A673 (cell line): Measurements from ENCODE around the gene CCDC71. TPM values are rescaled to one million over a fixed set of nuclear protein-coding genes. Genes with fewer than 3 reads are reported as not detected.

Experiments
- Bru-seq: library from RNA; stranded (reverse); fragments of 400-500 nt; gene quantifications from one replicate; lab custom pipeline; 2021; lab: Mats Ljungman, UMichigan
- BruChase-seq, 2 experiments: library from RNA; stranded (reverse); fragments of 400-500 nt; gene quantifications; one replicate each; lab custom pipeline; 2021; lab: Mats Ljungman, UMichigan
- BruUV-seq: library from RNA; stranded (reverse); fragments of 400-500 nt; replicated peaks from 2 replicates; lab custom pipeline; 2021; lab: Mats Ljungman, UMichigan
- CTCF ChIA-PET: fragments of 300-600 bp; sonication (Branson Sonifier 250); formaldehyde crosslinking; loops from one replicate; lab custom pipeline; 2022; ENCODE audit warnings: antibody characterized with exemption; lab: Charles Lee
- POLR2A ChIA-PET: fragments of 300-600 bp; sonication (Branson Sonifier 250); formaldehyde crosslinking; loops from one replicate; lab custom pipeline; 2022; ENCODE audit warnings: antibody characterized with exemption; ENCODE audit not compliant: low non-redundant PET; lab: Charles Lee
- DNase-seq: peaks from one replicate; pipeline ENCODE4 v3.0.0-alpha.2; 2015; ENCODE audit warnings: low spot score
- H3K27ac ChIP-seq: fragments of 200-600 bp; sonication (generic); 2 replicates; pipeline ENCODE4 v1.5.1; 2016; ENCODE audit warnings: mixed run types, low read depth, mild to moderate bottlenecking, mixed read lengths, antibody characterized with exemption, low read length; ENCODE audit not compliant: poor library complexity, severe bottlenecking
- H3K27me3 ChIP-seq: fragments of 200-600 bp; sonication (generic); replicated peaks from 2 replicates; pipeline ENCODE4 v1.6.1; 2017; ENCODE audit warnings: mixed run types, low read depth, mild to moderate bottlenecking, mixed read lengths, antibody characterized with exemption, low read length; ENCODE audit not compliant: insufficient read depth, poor library complexity
- H3K36me3 ChIP-seq: fragments of 200-600 bp; sonication (generic); 2 replicates; pipeline ENCODE4 v1.6.1; 2016; ENCODE audit warnings: mixed run types, mild to moderate bottlenecking, mixed read lengths, antibody characterized with exemption, low read length; ENCODE audit not compliant: insufficient read depth, poor library complexity, severe bottlenecking
- H3K4me1 ChIP-seq: fragments of 200-600 bp; sonication (generic); 2 replicates; pipeline ENCODE4 v1.6.1; 2017; ENCODE audit warnings: mixed run types, mild to moderate bottlenecking, mixed read lengths, antibody characterized with exemption, low read length; ENCODE audit not compliant: insufficient read depth, poor library complexity, severe bottlenecking
- H3K4me3 ChIP-seq: fragments of 200-600 bp; sonication (generic); 2 replicates; pipeline ENCODE4 v1.5.1; 2016; ENCODE audit warnings: low read depth, mixed run types, mild to moderate bottlenecking, mixed read lengths, low read length; ENCODE audit not compliant: poor library complexity, severe bottlenecking
- H3K9me3 ChIP-seq: fragments of 200-600 bp; sonication (generic); 2 replicates; pipeline ENCODE4 v1.6.1; 2016; ENCODE audit warnings: mixed run types, low read depth, mild to moderate bottlenecking, mixed read lengths, antibody characterized with exemption, low read length; ENCODE audit not compliant: poor library complexity, severe bottlenecking
- CTCF ChIP-seq: fragments of 300-800, 200-600 bp; sonication (generic); conservative IDR thresholded peaks from 2 replicates; pipeline ENCODE4 v1.5.1; 2017; ENCODE audit warnings: low read depth, mild to moderate bottlenecking, antibody characterized with exemption, low read length, moderate library complexity, mixed read lengths
- EZH2 ChIP-seq: fragments of 200-600 bp; sonication (generic); IDR thresholded peaks from 2 replicates; pipeline ENCODE4 v1.6.1; 2017; ENCODE audit warnings: borderline replicate concordance, low read depth, mild to moderate bottlenecking, mixed read lengths, antibody characterized with exemption, low read length; ENCODE audit not compliant: poor library complexity, severe bottlenecking
- intact Hi-C: fragments of 100-400 bp; cut with micrococcal nuclease; formaldehyde crosslinking; loops from one replicate; pipeline ENCODE4 v1.10.0; 2022; ENCODE audit not compliant: unreplicated experiment
- long read RNA-seq: library from polyadenylated mRNA; stranded (forward); transcript quantifications from one replicate; pipeline ENCODE4 v2.0.0, GENCODE V29; 2022
- total RNA-seq: library from RNA; stranded (reverse); gene quantifications from 2 replicates; pipeline ENCODE4 v1.2.3, GENCODE V29; 2021

CCDC71 gene
- total RNA-seq (10.4 and 10.6 TPM in 2 replicates), Bru-seq, nascent RNA (percentile 69 among the genes with signal in this experiment), BruChase-seq, experiment 1, labeled RNA remaining after a 2-hour chase (percentile 48 among the genes with signal in this experiment), BruChase-seq, experiment 2, labeled RNA remaining after a 6-hour chase (percentile 52 among the genes with signal in this experiment)
- long read RNA-seq, partial matches to known transcripts, result 0 of 1 reads
- long read RNA-seq, other reads (novel, unspliced or antisense), result 0 of 1 reads

- BruUV-seq, result no TSS peak
- Histone ChIP-seq H3K27me3 (no peaks in the 10 kb centered on the region), H3K9me3 (no peaks in the 10 kb centered on the region), H3K27ac (peak within 1 kb of the TSS; percentile 78), H3K4me1 (no peaks in the 10 kb centered on the region), H3K4me3 (peak within 1 kb of the TSS; percentile 69), H3K36me3 (no peaks in the 10 kb centered on the region)
- TF ChIP-seq CTCF (no peak), EZH2 (no peak)
- DNase-seq, result peak; percentile 72
- intact Hi-C loops, result no loop called here
- ChIA-PET POLR2A (interaction anchor here (0.5 kb wide), 1 partner anchor 126 kb away, joined by 3 read pairs; no protein-coding TSS in a partner anchor), CTCF (no interaction called here)
Measured at GRCh38 chr3:49165771-49166751, at the start of gene CCDC71. CCDC71 (minus strand) TSS chr3:49166331; CDS start chr3:49164208, 2,123 bp downstream.

GRCh38 chr3:49213998-49214397 lies 47.9 kb upstream of the CCDC71 start:
- H3K9me3 ChIP-seq, result no peaks in the 10 kb centered on the region
- TF ChIP-seq CTCF, result no peak
- TF ChIP-seq EZH2, result no peak
- no peak for DNase-seq
- CTCF ChIA-PET, result no interaction called here
- no peaks in the 10 kb centered on the region for H3K4me1 ChIP-seq
- H3K27ac ChIP-seq, result no peak overlapping the region
- no peak overlapping the region for H3K4me3 ChIP-seq
- no peaks in the 10 kb centered on the region for H3K36me3 ChIP-seq
- no peaks in the 10 kb centered on the region for H3K27me3 ChIP-seq
- intact Hi-C loops, result no loop called here
- POLR2A ChIA-PET, result interaction anchor here (0.6 kb wide), 1 partner anchor 81 kb away, joined by 3 read pairs; the partner anchor contains the start of gene LAMB2
- BruUV-seq, result no TSS peak

- intact Hi-C loops, result no loop called here
- DNase-seq, result no peak
- no peaks in the 10 kb centered on the region for H3K27me3 ChIP-seq
- CTCF ChIA-PET, result no interaction called here
- POLR2A ChIA-PET, result interaction anchor here (0.6 kb wide), 1 partner anchor 81 kb away, joined by 3 read pairs; the partner anchor contains the start of gene LAMB2
- H3K36me3 ChIP-seq, result no peaks in the 10 kb centered on the region
- no peaks in the 10 kb centered on the region for H3K4me1 ChIP-seq
- H3K4me3 ChIP-seq, result no peak overlapping the region
- no peaks in the 10 kb centered on the region for H3K9me3 ChIP-seq
- no peak overlapping the region for H3K27ac ChIP-seq
- TF ChIP-seq EZH2, result no peak
- no peak for TF ChIP-seq CTCF
- BruUV-seq, result no TSS peak
Measured at GRCh38 chr3:49213541-49213943, 47.4 kb upstream of the CCDC71 start.
